Stimulated activated naive B cell treated with anti-CD40 and anti-IgM and Interleukin-4, amounts not matched to agents 10 μg/mL and 1 μg/mL and 100 μg/mL, for 72 hours (primary cell): ENCODE results near the gene UQCC5.
"Not testable (repeated sequence)": the region's sequence is repeated elsewhere in the genome, so short reads cannot be mapped to it uniquely, and the experiment has no call there.

Experiments
- ATAC-seq, 2 donors: fragments of 150-1000 bp; cut with Tn5 transposase; replicated peaks; 2 replicates each; pipeline ENCODE4 v1.10.0; 2021; ENCODE audit warnings: moderate library complexity in 1 of 2
- DNase-seq: peaks from one replicate; pipeline ENCODE4 v3.0.0; 2021
- H3K27ac Mint-ChIP-seq: one replicate; pipeline ENCODE4 v1.8.0; 2022; ENCODE audit warnings: mild to moderate bottlenecking, mixed read lengths
- H3K27me3 Mint-ChIP-seq, 2 donors: one replicate each; pipeline ENCODE4 v1.8.0; 2022; ENCODE audit warnings: mixed read lengths in 2 of 2
- H3K36me3 Mint-ChIP-seq, 2 donors: one replicate each; pipeline ENCODE4 v1.8.0; 2022; ENCODE audit warnings: mixed read lengths in 2 of 2, mild to moderate bottlenecking in 1 of 2
- H3K4me1 Mint-ChIP-seq, 2 donors: one replicate each; pipeline ENCODE4 v1.8.0; 2022; ENCODE audit warnings: mixed read lengths in 2 of 2, mild to moderate bottlenecking in 1 of 2
- H3K4me3 Mint-ChIP-seq, 2 donors: one replicate each; pipeline ENCODE4 v1.8.0; 2022; ENCODE audit warnings: mild to moderate bottlenecking in 2 of 2, mixed read lengths in 2 of 2, moderate library complexity in 1 of 2
- H3K9me3 Mint-ChIP-seq, 2 donors: one replicate each; pipeline ENCODE4 v1.8.0; 2022; ENCODE audit warnings: mixed read lengths in 2 of 2, mild to moderate bottlenecking in 1 of 2

UQCC5 gene

GRCh38 chr3:52523386-52524257 is 12.8 kb upstream of the UQCC5 start:
- no peak overlapping the region for H3K27ac Mint-ChIP-seq
- ATAC-seq (no peak), DNase-seq (no peak)
- no peak overlapping the region for H3K4me3 Mint-ChIP-seq
- peaks cover 10 to 28% of the 10 kb centered on the region in 2 donors for H3K36me3 Mint-ChIP-seq
- no peaks in the 10 kb centered on the region for H3K27me3 Mint-ChIP-seq
- H3K4me1 Mint-ChIP-seq, result no peaks in the 10 kb centered on the region
- peaks cover 0 to 3% of the 10 kb centered on the region in 2 donors for H3K9me3 Mint-ChIP-seq

- DNase-seq, result no peak
- no peak overlapping the region for H3K27ac Mint-ChIP-seq
- H3K4me3 Mint-ChIP-seq, result no peak overlapping the region
- H3K4me1 Mint-ChIP-seq, result no peaks in the 10 kb centered on the region
- H3K27me3 Mint-ChIP-seq, result no peaks in the 10 kb centered on the region
- ATAC-seq, result no peak
- H3K9me3 Mint-ChIP-seq, result peaks cover 0 to 2% of the 10 kb centered on the region in 2 donors
- H3K36me3 Mint-ChIP-seq, result peaks cover 10 to 28% of the 10 kb centered on the region in 2 donors
Observed at GRCh38 chr3:52524258-52524751, 12.1 kb upstream of the UQCC5 start.

GRCh38 chr3:52524752-52525679 is 11.4 kb upstream of the UQCC5 start:
- ATAC-seq, result no peak
- Mint-ChIP-seq H3K36me3 (peaks cover 10 to 28% of the 10 kb centered on the region in 2 donors), H3K4me1 (no peaks in the 10 kb centered on the region), H3K27me3 (no peaks in the 10 kb centered on the region), H3K27ac (no peak overlapping the region), H3K4me3 (no peak overlapping the region), H3K9me3 (peaks cover 0 to 2% of the 10 kb centered on the region in 2 donors)
- no peak for DNase-seq

GRCh38 chr3:52525680-52526561 is 10.5 kb upstream of the UQCC5 start:
- no peak overlapping the region for H3K27ac Mint-ChIP-seq
- DNase-seq (no peak), ATAC-seq (no peak)
- H3K36me3 Mint-ChIP-seq, result peaks cover 10 to 28% of the 10 kb centered on the region in 2 donors
- peaks cover 0 to 2% of the 10 kb centered on the region in 2 donors for H3K9me3 Mint-ChIP-seq
- H3K4me1 Mint-ChIP-seq, result no peaks in the 10 kb centered on the region
- H3K27me3 Mint-ChIP-seq, result no peaks in the 10 kb centered on the region
- H3K4me3 Mint-ChIP-seq, result no peak overlapping the region

GRCh38 chr3:52526671-52527038 is 9.8 kb upstream of the UQCC5 start:
- H3K9me3 Mint-ChIP-seq, H3K4me3 Mint-ChIP-seq, H3K4me1 Mint-ChIP-seq, ATAC-seq, H3K27me3 Mint-ChIP-seq, DNase-seq, H3K27ac Mint-ChIP-seq: not testable (repeated sequence)
- peaks cover 10 to 28% of the 10 kb centered on the region in 2 donors for H3K36me3 Mint-ChIP-seq

GRCh38 chr3:52527039-52527731 is 9.2 kb upstream of the UQCC5 start:
- no peak for DNase-seq
- Mint-ChIP-seq H3K4me3 (no peak overlapping the region), H3K9me3 (peaks cover 0 to 2% of the 10 kb centered on the region in 2 donors), H3K4me1 (peaks cover 0 to 1% of the 10 kb centered on the region in 2 donors), H3K27me3 (no peaks in the 10 kb centered on the region), H3K27ac (no peak overlapping the region), H3K36me3 (peaks cover 10 to 28% of the 10 kb centered on the region in 2 donors)
- ATAC-seq, result no peak

GRCh38 chr3:52527732-52528585 is 8.4 kb upstream of the UQCC5 start:
- no peaks in the 10 kb centered on the region for H3K27me3 Mint-ChIP-seq
- peaks cover 5 to 9% of the 10 kb centered on the region in 2 donors for H3K4me1 Mint-ChIP-seq
- peaks cover 10 to 28% of the 10 kb centered on the region in 2 donors for H3K36me3 Mint-ChIP-seq
- no peak overlapping the region for H3K4me3 Mint-ChIP-seq
- no peak overlapping the region for H3K27ac Mint-ChIP-seq
- H3K9me3 Mint-ChIP-seq, result peaks cover 0 to 2% of the 10 kb centered on the region in 2 donors
- no peak for DNase-seq
- ATAC-seq, result no peak

- Mint-ChIP-seq H3K4me1 (peaks cover 5 to 10% of the 10 kb centered on the region in 2 donors), H3K9me3 (peaks cover 0 to 2% of the 10 kb centered on the region in 2 donors), H3K36me3 (peaks cover 10 to 27% of the 10 kb centered on the region in 2 donors), H3K4me3 (no peak overlapping the region), H3K27me3 (no peaks in the 10 kb centered on the region), H3K27ac (no peak overlapping the region)
- DNase-seq (no peak), ATAC-seq (no peak)
Observed at GRCh38 chr3:52528586-52529375, 7.6 kb upstream of the UQCC5 start.

- Mint-ChIP-seq H3K36me3 (peaks cover 3 to 18% of the 10 kb centered on the region in 2 donors), H3K9me3 (no peaks in the 10 kb centered on the region), H3K4me3 (no peak overlapping the region), H3K27ac (no peak overlapping the region), H3K27me3 (no peaks in the 10 kb centered on the region), H3K4me1 (peaks cover 5 to 16% of the 10 kb centered on the region in 2 donors)
- ATAC-seq (no peak), DNase-seq (no peak)
Observed at GRCh38 chr3:52529376-52530333, 6.8 kb upstream of the UQCC5 start.

- H3K4me1 Mint-ChIP-seq, result peaks cover 11 to 21% of the 10 kb centered on the region in 2 donors
- no peaks in the 10 kb centered on the region for H3K9me3 Mint-ChIP-seq
- no peak overlapping the region for H3K27ac Mint-ChIP-seq
- no peaks in the 10 kb centered on the region for H3K27me3 Mint-ChIP-seq
- DNase-seq (no peak), ATAC-seq (no peak)
- peaks cover 2 to 13% of the 10 kb centered on the region in 2 donors for H3K36me3 Mint-ChIP-seq
- H3K4me3 Mint-ChIP-seq, result no peak overlapping the region
Observed at GRCh38 chr3:52530918-52531826, 5.2 kb upstream of the UQCC5 start.
